Nucleus accumbens (tissue), 56 donors: ENCODE measurements around the gene BDH1.
A peak's percentile ranks its signal among the peaks of the same experiment; 100 is the strongest.
"Not testable (repeated sequence)": the region's sequence is repeated elsewhere in the genome, so short reads cannot be mapped to it uniquely, and the experiment has no call there.

Experiments
- DNase-seq, 56 donors: peaks; one replicate each; lab custom pipeline; 2025; lab: John Stamatoyannopoulos, UW

The BDH1 gene, protein sequence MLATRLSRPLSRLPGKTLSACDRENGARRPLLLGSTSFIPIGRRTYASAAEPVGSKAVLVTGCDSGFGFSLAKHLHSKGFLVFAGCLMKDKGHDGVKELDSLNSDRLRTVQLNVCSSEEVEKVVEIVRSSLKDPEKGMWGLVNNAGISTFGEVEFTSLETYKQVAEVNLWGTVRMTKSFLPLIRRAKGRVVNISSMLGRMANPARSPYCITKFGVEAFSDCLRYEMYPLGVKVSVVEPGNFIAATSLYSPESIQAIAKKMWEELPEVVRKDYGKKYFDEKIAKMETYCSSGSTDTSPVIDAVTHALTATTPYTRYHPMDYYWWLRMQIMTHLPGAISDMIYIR

DNA sequence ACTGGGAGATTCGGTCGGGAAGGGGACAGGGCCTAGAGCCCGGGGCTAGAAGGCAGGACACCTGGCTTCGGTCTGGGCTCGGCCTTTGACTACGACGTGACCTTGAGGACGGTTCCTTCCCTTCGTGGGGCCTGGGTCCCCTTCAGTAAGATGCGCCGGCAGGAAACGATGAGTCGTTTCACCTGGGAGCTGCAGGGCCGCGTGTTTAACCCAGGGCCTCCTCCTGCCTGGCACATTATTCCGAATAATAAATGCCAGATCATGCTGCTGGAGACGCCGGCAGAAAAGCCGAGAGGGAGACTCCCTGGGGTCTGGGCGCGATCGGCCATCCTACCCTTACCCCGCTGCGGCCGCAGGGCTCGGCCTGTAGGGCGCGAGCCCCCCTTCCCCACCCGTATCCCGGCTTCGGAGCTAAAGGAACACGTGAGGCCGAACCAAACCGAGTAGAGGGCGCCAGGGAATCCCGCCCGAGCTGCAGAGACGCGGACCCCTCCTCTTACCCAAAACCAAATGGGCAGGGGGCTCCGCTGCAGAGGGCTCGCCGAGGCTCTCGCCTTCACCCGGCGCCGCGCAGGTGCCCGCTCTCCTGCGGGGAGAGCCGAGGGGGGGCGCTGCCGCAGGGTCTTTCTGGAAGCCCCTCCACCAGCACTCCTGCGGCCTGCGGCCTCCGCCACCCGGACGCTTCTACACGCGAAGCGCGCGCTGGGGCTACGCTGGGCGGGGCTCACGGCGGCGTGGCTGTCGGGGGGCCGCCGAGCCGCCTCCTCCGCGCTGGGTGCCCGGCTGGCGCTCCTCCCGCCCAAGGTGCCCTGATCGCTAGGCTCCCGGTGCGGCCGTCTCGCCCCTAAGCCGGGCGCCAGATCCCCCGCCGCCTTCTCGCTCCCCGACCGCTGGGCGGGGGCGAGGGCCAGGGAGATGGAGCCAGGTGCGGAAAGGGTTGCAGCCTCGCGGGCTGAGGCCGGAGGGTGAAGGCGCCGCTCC is at the start of gene BDH1:
BDH1 (minus strand) TSS at position 688 of the 981 bp plus-strand sequence. CDS start 9,525 bp downstream, outside the sequence.
- peak in 36 of 56 donors; percentile 20 to 78 (median 46) for DNase-seq

- DNase-seq: no peak
These were observed 47.7 kb upstream of the BDH1 start for GRCh38 chr3:197603317-197603933.

- DNase-seq: not testable (repeated sequence)
These were observed 46.6 kb upstream of the BDH1 start for GRCh38 chr3:197602351-197602750.

DNA sequence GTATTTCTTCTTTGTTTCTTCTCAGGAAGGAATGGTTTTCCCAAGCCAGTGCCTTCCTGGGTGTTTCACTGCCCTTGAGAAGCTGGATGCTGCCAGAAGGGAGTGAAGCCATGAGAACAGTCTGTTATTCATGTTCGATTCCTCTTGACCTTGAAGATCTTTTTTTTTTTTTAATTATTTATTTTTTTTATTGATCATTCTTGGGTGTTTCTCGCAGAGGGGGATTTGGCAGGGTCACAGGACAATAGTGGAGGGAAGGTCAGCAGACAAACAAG is 45.7 kb upstream of the BDH1 start:
- not testable (repeated sequence) for DNase-seq

GRCh38 chr3:197600796-197601565 is 45.2 kb upstream of the BDH1 start:
- DNase-seq: no peak

DNA sequence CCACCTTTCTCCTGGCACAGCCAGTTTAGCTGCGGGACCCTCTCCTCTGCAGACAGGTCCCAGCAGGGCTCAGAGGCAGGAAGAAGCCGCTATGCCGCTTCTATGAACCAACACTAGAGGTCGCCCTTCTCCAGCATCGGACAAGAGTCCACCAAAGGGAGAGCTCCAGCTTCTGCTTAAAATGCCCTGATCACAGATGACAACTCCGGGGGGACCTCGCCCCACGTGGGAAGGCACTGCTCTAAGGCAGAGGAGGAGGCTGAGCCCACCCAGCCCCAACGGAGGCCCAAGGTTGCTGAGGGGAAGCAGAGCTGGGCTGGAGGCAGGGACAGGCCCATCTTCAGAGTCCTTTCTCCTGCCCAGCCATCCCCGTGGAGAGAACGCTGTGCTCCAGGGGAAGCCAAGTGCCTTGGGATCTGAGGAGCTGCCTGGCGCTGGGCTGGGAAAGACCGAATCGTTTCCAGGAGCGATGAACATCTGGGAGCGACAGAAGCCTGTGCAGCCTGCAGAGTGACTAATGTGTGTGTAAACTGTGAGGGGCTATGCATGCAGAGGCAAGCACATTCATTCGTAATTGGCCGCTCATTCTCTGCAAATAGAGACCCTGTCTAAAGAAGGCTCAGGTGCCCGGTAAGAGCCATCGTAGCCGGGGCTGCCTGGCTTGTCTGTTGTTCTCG is 43.5 kb upstream of the BDH1 start:
- no peak for DNase-seq

- no peak for DNase-seq
These were observed 42.7 kb upstream of the BDH1 start for GRCh38 chr3:197598404-197598980.

GRCh38 chr3:197597335-197597734 is 41.6 kb upstream of the BDH1 start:
- DNase-seq: no peak

- DNase-seq: peak in 5 of 56 donors; percentile 10 to 53 (median 19)
These were observed 39.9 kb upstream of the BDH1 start for GRCh38 chr3:197595470-197596185.

DNA sequence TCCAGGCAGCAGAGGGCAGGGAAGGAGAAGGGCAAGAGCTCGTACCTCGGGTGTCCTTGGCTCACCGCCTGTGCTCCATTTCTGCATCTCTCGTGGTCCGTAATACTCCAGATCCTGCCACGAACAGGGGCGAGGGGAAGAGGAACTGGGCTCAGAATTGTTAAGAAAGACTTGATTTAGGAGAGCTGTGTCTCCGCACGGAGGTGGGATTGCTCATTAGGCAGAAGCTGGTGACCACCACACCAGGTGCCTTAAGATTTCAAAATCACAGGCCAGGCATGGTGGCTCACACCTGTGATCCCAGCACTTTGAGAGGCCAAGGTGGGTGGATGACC is 37.2 kb upstream of the BDH1 start:
- no peak for DNase-seq

DNA sequence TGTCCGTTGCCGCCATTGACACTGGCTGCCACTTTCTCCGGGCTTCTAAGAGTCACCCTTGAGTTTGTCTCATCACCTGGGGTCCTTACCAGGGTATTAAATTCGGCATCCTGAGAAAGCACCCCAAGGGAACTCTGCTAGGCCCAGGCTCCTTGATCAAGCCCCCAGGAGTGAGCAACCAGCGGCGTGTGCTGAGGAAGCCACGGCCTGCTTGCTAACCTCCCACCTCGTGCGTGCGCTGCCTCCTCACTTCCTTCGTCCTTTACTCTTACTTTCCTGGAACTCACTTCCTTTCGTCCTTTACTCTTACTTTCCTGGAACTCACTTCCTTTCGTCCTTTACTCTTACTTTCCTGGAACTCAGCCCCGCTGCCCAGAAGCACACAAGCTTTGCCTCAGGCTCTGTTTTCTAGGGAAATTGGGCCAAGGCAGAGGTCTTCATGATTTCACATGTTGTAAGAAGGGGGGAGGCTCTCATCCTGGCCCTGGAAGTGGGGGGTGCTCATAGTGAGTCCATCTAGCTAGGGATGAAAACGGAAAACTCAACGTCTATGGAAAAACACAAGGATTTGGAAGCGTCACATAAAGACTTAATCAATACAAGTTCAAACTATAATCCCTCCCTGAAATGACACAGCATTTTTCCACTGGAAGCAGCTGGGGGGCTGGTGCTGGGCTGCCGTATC is 36.7 kb upstream of the BDH1 start:
- no peak for DNase-seq

- no peak for DNase-seq
These were observed 36.0 kb upstream of the BDH1 start for GRCh38 chr3:197591816-197592215.

DNA sequence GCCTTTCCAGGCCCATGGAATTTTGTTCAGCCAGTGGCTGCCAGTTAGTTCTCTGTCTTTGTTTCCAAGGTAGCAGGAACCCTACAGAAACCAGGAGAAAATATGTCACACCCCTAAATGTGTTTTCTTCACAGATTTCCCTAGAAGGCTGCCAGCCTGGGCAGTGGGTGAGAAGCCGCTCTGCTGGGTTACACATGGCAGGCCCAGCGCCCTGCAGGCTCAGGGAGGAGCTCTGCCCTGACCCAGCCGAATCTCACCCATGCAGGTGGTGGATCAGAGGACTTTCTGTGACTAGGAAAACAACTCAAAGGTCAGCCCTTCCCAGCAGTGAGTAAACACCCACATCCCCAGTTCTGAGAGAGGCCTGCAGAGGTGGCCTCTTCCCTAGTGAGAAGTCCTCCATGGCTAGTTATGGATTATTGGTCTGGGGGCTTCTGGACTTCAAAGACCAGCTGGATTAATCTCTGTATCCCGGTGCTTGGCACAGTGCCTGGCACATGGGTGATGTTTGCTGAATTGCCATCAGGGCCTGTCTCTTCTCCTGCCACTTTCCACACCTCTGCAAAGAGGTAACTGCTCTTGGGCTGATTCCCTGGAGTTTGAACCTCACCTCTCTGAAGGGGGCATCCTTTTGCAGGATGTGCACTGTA is 34.7 kb upstream of the BDH1 start:
- peak in 2 of 56 donors; percentile 28 to 42 for DNase-seq

GRCh38 chr3:197589545-197589944 is 33.8 kb upstream of the BDH1 start:
- DNase-seq: no peak

- DNase-seq: not testable (repeated sequence)
These were observed 31.0 kb upstream of the BDH1 start for GRCh38 chr3:197586768-197587167.

GRCh38 chr3:197586181-197586580 is 30.4 kb upstream of the BDH1 start:
- DNase-seq: no peak

DNA sequence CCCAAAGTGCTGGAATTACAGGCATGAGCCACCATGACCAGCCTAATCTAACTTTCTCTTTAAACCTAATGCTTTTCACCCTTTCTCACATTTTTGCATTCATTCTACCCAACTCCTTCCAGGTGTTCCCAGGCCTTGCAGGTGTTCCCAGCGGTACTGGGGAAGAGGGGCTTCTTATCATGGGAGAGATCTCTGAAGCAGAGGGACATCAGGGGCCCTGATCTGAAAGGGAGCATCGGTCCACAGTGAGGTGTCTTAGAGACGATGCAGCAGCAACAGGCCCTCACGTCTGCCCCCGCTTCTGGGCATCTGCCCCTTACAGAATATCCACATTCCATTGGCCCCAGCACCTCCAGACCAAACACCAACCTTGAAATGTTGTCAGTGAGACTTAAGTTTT is 29.0 kb upstream of the BDH1 start:
- no peak for DNase-seq

DNA sequence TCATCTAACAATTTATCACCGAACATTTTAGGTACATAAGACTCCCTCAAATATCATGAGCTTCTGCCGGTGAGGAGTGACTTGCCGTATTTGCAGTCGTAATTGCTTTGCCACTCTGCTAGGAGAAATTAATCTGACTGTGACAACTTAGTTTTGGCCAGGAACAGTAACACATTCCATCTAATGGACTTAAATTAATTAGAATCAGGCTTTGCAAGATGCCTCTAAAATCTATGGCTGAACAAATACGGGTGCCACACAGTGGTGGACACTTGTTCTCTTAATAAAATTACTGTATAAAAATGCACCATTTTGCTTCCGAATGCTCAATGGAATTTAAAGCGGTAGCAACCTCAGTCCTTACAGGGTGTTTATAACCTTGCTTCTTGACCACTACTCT is 27.6 kb upstream of the BDH1 start:
- DNase-seq: no peak
